SKM-1 (cell line): ENCODE results near the gene MAP3K3.
"Not testable (repeated sequence)": the region's sequence is repeated elsewhere in the genome, so short reads cannot be mapped to it uniquely, and the experiment has no call there.

Experiments
- DNase-seq: peaks from one replicate; lab custom pipeline; 2025; ENCODE audit not compliant: unreplicated experiment; lab: John Stamatoyannopoulos, UW

Gene MAP3K3

DNA sequence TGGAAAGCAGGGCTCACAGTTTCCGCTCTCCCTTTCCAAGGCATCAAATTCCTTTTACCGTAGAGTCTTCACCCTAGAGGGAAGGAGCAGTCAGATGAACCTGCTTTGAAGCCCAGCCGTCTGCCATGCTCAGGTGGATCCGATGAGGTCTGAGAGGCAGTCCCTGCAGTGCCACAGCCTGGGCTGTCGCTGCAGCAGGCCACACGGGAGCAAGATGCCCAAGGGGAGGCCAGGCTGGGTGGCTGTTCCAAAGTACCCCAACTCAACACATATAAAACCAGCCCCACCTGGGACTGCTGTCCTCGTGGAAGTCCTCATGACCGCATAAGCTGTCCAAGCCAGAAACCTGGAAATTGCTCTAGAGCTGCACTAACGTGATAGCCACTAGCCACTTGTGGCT, 82.6 kb downstream of the MAP3K3 start:
- DNase-seq: no peak

DNA sequence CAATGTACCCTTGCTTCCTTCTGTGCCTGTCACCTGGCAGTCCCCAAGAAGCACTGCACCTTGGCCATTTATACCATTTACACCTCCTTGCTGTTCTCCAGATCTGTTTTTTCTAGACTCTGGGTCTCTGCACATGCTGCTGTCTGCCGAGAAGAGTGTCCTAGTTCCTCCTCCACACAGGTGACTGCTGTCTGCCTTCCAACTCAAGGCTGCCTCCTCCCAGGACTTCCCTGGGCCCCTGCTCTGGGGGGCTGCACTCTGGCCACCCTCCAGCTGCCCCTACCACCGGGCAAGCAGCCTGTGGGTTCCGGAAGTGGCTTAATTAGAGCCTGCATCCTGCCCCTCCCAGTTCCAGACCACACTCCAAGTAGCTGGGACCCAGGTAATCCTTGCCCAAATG, 83.4 kb downstream of the MAP3K3 start:
- no peak for DNase-seq

DNA sequence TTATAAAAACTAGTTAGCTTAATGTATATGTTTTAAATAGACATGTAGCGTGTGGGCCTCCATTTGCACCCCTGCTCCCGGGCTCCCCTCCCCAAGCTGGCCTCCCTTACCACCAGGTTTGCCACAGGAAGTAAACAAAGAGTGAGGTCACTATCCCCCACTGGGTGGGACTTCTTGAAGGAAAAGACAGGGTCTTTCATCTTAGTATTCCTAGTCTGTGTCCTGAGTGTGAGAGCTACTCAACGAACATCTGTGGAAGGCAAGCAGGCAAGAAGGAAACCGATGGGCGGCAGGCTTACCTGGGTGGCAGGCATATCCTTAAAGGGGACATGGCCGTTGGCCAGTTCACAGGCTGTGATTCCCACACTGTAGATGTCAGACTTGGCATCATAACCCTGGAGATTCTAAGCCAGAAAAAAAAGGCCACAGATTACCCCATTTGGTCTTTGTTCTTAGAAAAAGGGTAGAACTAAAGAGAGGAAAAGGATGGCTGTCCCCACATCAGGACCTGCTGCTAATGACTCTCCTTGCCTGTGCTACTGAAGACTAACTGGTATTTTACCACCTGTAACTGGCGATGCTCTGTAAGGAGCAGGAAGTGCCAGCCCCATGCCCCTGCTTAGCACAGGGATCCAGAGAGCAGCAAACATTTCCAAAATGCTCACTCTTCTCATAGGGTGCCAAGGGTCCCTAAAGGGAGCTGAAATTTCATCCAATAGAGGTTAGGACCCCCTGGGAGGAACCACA, 84.3 kb downstream of the MAP3K3 start:
- no peak for DNase-seq

DNA sequence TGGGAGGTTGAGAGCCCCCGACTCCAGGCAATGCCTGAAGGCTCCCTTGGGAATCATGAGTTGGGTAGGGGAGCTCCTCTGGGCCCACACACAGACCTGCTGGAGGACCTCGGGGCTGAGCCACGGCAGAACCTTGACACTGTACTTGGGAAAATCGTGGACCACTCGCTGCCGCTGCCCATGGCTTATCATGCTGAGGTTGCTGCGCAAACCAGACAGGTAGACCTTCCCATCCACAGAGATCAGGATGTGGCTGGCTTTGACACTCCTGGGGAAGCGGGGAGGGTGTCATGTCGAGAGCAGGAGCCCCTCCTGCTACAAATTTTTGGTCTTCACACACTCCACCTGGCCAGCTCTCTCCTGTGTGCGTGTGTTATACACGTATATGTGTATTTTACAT, 84.9 kb downstream of the MAP3K3 start:
- DNase-seq: no peak

DNA sequence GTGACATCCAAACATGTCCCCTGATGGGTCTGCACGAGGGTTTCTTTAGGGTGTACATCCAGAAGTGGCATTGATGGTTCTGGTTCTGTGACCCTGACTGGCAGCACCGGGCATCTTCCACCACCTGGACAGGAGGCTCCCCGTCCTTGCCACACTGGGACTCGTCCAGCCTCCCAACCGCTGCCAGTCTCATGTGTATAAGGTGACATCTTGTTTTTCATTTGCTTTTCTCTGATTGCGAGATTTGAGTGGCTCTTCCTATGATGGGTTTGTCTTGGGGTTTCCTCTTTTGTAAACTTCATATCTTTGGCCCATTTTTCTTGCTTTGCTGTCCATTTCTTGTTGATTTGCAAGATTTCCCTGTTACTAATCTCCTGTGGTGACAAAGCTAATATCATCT, 86.9 kb downstream of the MAP3K3 start:
- no peak for DNase-seq

DNA sequence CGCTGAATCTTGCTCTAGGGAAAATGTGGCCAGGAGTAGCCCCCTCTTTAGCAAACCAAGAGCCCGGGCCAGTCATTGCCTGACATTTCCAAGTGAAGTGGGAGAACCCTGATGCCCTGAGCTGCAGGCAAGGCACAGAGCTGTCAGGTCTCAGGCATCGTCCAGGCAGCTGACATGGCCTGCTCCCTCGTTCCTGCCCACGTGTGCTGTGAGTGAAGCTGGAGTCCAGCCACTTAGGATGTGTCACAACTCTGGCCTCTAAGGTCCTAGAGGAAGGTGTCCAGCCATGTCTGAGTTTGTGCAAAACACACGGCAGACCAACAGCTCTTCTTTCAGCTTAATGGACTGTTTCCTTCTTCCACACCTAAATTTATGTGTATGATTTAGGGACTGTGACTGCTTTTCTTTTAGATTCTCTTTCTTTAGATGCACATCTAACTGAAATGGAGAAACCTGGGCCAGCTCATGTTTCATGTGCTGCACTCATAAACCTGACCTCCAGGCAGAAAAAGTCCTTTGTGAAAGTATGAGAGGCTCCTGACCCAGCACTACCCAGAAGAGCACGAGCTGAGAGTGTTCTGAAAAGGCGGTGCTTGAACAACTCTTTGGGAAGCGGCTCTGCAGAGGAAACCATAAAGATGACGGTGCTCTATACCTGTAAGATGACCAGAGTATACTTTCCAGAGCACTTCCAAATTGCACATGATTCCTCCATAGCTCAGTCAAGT, 92.5 kb downstream of the MAP3K3 start:
- DNase-seq: no peak

DNA sequence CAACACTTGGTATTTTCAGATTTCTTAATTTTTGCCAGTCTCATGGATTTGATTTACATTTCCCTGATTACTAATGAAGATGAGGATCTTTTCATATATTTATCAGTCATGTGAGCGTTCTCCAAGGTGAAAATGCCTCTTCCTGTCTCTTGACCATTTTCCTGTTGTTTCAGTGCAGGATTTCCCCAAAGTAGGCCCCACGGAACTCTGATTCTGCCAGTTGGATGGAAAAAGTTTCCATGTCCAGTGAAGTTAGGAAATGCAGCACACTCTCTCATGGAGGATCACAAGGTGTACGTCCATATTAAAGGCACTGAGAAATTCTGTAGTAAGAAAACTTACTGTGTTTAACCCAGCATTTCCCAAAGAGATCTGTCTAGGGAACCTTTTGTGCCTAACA, 94.2 kb downstream of the MAP3K3 start:
- DNase-seq: no peak

DNA sequence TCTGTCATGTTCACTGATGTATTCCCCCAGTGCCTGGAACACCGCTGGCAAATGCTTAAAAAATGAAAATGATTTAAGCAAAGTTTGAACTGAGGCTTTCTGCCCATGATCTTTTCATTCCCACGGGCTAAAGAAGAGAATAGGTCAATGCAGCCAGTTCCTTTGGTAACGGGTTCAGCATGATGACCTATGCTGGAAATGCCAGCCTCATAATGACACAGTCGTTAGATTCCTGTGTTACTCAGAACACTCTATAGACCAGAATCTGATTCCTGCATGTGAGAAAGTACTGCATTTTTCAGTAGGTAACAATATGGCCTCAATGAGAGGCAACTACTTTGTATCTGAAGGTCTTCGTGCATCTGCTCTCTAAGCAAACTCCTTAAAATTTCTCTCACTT, 96.8 kb downstream of the MAP3K3 start:
- DNase-seq: no peak

DNA sequence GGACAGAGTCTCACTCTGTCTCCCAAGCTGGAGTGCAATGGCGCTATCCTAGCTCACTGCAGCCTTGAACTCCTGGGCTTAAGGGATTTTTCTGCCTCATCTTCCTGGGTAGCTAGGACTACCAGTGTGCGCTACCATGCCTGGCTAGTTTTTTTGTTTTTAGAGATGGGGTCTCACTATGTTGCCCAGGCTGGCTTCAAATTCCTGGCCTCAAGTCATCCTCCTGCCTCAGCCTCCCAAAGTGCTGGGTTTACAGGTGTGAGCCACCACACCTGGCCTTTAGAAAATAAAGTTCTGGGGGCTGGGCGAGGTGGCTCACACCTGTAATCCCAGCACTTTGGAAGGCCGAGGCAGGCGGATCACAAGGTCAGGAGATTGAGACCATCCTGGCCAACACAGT, 98.0 kb downstream of the MAP3K3 start:
- not testable (repeated sequence) for DNase-seq

DNA sequence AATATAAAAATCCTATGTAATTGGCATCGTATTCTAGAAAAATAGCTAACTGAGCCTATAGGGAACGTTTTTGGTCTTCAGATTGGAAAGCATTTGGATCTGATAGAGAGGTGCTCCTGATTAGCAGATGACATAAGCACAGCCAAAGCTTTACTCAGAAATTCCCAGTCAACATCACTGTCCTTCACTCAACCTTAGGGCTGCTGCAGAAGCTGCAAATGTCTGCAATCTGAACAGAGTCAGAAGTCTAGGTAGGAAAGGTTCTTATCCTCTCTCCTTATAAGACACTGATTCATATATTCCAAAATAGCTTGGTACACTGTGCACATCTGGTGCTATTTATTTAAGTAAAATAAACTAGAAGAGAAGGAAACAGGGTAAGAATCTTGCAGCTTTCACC, 100.2 kb downstream of the MAP3K3 start:
- no peak for DNase-seq

DNA sequence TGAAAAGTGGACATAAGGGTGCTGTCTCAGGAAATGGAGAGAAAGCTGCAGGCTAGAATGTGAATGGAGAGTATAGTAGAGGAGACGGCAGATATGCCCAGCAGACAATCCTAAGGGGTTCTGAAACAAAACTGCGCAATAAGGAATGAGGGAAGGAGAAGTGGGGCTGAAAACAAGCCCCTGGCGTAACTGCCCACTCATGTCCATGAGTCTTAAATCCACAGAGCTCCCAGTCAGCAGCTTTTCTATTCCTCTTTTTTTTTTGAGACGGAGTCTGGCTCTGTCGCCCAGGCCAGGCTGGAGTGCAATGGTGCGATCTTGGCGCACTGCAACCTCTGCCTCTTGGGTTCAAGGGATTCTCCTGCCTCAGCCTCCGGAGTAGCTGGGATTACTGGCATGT, 113.5 kb downstream of the MAP3K3 start:
- no peak for DNase-seq

DNA sequence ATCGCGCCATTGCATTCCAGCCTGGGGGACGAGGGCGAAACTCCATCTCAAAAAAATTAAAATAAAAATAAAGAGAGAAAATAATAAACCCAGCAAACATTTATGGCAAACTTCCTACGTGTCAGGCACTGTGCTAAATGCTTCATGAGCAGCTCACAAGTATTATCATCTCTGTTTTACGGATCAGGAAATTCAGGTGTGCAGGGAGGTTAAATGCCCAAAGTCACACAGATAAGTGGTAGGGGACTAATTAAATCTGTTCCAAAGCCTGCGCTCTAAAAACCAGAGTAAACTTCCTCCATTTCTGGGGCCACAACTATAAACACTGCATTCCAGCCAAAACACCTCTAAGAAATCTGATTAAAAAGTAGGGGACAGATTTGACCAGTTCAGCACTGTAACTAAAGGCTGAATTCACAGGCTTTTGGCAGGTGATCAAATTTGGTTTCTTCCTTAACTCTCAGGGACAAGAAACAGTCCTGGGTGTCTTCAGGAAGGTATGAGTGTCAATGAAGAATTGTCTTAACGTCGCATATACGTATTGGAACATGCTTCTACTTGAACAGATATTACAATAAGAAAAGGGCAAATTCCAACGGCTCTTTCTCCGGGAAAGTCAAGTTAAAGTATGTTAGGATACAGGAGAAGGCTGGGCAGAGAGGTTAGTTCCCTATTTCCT, 118.4 kb downstream of the MAP3K3 start:
- DNase-seq: no peak

DNA sequence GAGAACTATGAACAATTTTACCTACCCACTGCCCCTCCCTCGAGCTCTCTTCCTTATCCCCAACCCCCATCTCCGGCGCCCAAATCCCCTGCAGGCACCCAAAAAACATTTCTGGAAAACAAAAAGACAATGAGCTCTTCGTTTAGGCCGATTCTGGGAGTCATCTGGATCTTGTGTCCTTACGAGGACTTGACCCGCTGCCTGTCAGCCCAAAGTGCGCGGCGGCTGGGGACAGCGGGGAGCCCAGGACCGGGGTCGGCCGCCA, 118.9 kb downstream of the MAP3K3 start:
- DNase-seq: no peak

DNA sequence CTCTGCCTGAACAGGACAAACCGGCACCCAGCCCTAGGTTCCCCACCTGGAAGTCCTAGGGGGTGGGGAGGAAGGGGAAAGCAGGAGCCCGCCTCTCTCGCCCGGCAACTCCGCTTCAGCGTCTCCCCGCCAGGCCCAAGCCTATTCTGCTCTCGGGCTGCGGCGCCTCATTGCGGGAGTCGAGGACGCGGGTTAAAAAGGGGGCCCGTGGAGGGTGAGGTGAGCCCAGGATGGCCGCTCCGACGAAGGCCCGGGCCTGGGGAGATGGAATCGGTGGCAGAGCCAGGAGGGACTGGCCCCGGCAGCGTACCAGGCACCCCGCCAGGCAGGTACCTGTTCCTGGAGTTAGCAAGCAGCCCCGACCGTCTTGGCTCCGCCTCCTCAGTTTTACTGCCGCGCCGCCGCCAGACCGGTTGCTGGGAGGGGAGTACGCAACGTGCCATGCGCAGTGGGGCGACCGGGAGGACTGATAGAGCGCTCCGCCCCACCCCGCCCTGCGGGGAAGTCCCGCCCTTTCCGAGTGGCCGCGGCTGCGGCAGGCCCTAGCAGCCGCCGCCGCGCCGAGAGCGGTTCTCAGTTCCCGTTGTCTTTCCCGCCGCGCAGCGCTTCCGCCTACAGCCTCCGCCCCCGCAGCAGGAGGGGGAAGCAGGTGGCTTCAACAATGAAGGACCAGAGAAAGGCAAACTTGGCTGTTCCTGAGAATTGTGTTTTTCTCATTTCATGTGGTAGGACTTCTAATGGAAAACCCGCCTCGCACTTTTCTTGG, 119.4 kb downstream of the MAP3K3 start, which contains the start of gene STRADA:
TSS of gene STRADA (minus strand) at position 392 of the 766 bp plus-strand sequence. CDS start 13,430 bp downstream, outside the sequence.
- DNase-seq: peak; percentile 97
